Measurements from ENCODE around the gene KCNJ10.

Gene KCNJ10

DNA sequence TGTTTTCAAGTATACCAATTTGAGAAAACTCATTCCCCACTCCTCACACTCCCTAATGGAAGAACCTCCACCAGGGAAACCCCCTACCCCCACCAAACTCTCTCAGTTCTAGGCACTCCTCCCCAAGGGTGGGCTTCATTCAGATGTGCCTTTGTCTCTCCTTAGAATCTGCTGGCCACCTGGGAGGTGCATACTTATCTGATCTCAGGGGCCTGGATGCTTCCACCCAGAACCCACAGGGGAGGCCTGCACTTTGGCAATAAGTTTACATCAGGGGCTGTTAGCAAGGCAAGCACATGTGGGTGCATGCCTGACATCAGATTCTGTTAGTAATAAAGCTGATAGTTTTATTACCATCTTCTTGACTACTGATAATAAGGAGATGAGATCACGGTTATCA lies 83.4 kb downstream of the KCNJ10 start:
- H3K79me2 ChIP-seq (ENCODE audit: insufficient read depth, low read length) = no peaks in the 10 kb centered on the region
- no peak for TF ChIP-seq EZH2phosphoT487 (conservative IDR thresholded peaks at IDR 0.05; ENCODE audit: low read length)
- TF ChIP-seq, protein P1, sequence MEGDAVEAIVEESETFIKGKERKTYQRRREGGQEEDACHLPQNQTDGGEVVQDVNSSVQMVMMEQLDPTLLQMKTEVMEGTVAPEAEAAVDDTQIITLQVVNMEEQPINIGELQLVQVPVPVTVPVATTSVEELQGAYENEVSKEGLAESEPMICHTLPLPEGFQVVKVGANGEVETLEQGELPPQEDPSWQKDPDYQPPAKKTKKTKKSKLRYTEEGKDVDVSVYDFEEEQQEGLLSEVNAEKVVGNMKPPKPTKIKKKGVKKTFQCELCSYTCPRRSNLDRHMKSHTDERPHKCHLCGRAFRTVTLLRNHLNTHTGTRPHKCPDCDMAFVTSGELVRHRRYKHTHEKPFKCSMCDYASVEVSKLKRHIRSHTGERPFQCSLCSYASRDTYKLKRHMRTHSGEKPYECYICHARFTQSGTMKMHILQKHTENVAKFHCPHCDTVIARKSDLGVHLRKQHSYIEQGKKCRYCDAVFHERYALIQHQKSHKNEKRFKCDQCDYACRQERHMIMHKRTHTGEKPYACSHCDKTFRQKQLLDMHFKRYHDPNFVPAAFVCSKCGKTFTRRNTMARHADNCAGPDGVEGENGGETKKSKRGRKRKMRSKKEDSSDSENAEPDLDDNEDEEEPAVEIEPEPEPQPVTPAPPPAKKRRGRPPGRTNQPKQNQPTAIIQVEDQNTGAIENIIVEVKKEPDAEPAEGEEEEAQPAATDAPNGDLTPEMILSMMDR (IDR thresholded peaks at IDR 0.05; ENCODE audit: insufficient read depth, low read length, poor library complexity, severe bottlenecking) = no peak
- H3K27me3 ChIP-seq (ENCODE audit: low read length) = no peaks in the 10 kb centered on the region
- H3K27ac ChIP-seq (ENCODE audit: low read depth, low read length) = no peak overlapping the region
- H3K36me3 ChIP-seq (ENCODE audit: low read length) = no peaks in the 10 kb centered on the region
- no peaks in the 10 kb centered on the region for H3K9me3 ChIP-seq (ENCODE audit: insufficient read depth, low read length)
- H2AFZ ChIP-seq (ENCODE audit: low read depth, low read length, severe bottlenecking) = no peak overlapping the region
- no peaks in the 10 kb centered on the region for H3F3A ChIP-seq (ENCODE audit: insufficient read depth)
- H4K20me1 ChIP-seq (ENCODE audit: low read depth, low read length) = no peaks in the 10 kb centered on the region
- no peak overlapping the region for H3K4me2 ChIP-seq (ENCODE audit: low read depth, low read length, poor library complexity, severe bottlenecking)
- H3K9ac ChIP-seq (ENCODE audit: low read length) = no peak overlapping the region
- no peaks in the 10 kb centered on the region for H3K9me2 ChIP-seq (replicated peaks; ENCODE audit: insufficient read depth, low read length)
- H3K4me3 ChIP-seq (ENCODE audit: insufficient read depth, low read length, poor library complexity, severe bottlenecking) = no peak overlapping the region

DNA sequence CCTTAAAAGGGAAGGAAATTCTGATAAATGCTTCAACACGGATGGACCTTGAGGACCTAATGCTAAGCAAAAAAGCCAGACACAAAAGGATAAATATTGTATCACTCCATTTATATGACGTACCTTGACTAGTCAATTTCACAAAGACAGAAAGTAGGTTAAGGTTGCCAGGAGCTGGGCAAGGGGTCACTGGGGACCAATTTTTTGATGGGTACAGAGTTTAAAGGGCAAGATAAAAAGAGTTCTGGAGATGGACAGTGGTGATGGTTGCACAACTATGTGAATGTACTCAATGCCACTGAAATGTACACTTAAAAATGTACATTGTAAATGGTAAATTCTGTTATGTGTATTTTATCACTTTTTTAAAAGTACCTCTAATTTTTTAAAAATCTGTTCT lies 83.9 kb downstream of the KCNJ10 start:
- Histone ChIP-seq H2AFZ (ENCODE audit: low read depth, low read length, severe bottlenecking) (no peak overlapping the region), H3K27me3 (ENCODE audit: low read length) (no peaks in the 10 kb centered on the region), H3F3A (ENCODE audit: insufficient read depth) (no peaks in the 10 kb centered on the region), H3K4me3 (ENCODE audit: insufficient read depth, low read length, poor library complexity, severe bottlenecking) (no peak overlapping the region), H3K9me3 (ENCODE audit: insufficient read depth, low read length) (no peaks in the 10 kb centered on the region), H3K79me2 (ENCODE audit: insufficient read depth, low read length) (no peaks in the 10 kb centered on the region), H3K27ac (ENCODE audit: low read depth, low read length) (no peak overlapping the region), H3K36me3 (ENCODE audit: low read length) (no peaks in the 10 kb centered on the region), H4K20me1 (ENCODE audit: low read depth, low read length) (no peaks in the 10 kb centered on the region), H3K9me2 (replicated peaks; ENCODE audit: insufficient read depth, low read length) (no peaks in the 10 kb centered on the region), H3K4me2 (ENCODE audit: low read depth, low read length, poor library complexity, severe bottlenecking) (no peak overlapping the region), H3K9ac (ENCODE audit: low read length) (no peak overlapping the region)
- no peak for TF ChIP-seq EZH2phosphoT487 (conservative IDR thresholded peaks at IDR 0.05; ENCODE audit: low read length)
- TF ChIP-seq, protein P1 (IDR thresholded peaks at IDR 0.05; ENCODE audit: insufficient read depth, low read length, poor library complexity, severe bottlenecking) = no peak

DNA sequence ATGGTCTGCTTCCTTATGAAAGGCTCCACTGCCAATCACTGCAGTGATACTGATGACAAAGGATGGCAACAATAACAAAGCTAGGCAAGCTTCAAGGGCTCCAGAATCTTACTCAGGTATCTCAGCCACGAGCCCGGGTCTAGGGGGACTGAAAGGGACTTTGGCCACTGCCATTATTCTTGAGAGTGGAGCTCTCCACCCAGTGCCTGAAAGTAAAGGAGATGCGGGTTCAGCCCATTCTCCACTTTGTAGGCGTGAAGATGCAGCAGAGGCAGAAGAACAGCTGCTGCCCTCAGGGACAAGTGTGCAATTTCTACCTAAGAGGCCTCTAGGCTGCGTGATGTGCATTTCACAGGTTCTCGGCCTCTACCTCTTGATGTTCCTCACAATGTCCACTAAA lies 84.5 kb downstream of the KCNJ10 start:
- Histone ChIP-seq H3K9ac (ENCODE audit: low read length) (no peak overlapping the region), H3K27ac (ENCODE audit: low read depth, low read length) (no peak overlapping the region), H2AFZ (ENCODE audit: low read depth, low read length, severe bottlenecking) (no peak overlapping the region), H3K36me3 (ENCODE audit: low read length) (no peaks in the 10 kb centered on the region), H3K9me3 (ENCODE audit: insufficient read depth, low read length) (no peaks in the 10 kb centered on the region), H3K79me2 (ENCODE audit: insufficient read depth, low read length) (no peaks in the 10 kb centered on the region), H3K4me2 (ENCODE audit: low read depth, low read length, poor library complexity, severe bottlenecking) (no peak overlapping the region), H4K20me1 (ENCODE audit: low read depth, low read length) (no peaks in the 10 kb centered on the region), H3K27me3 (ENCODE audit: low read length) (no peaks in the 10 kb centered on the region), H3F3A (ENCODE audit: insufficient read depth) (no peaks in the 10 kb centered on the region), H3K9me2 (replicated peaks; ENCODE audit: insufficient read depth, low read length) (no peaks in the 10 kb centered on the region), H3K4me3 (ENCODE audit: insufficient read depth, low read length, poor library complexity, severe bottlenecking) (no peak overlapping the region)
- no peak for TF ChIP-seq EZH2phosphoT487 (conservative IDR thresholded peaks at IDR 0.05; ENCODE audit: low read length)
- TF ChIP-seq, protein P1 (IDR thresholded peaks at IDR 0.05; ENCODE audit: insufficient read depth, low read length, poor library complexity, severe bottlenecking) = no peak
